Stomach (tissue), 4 donors: Measurements from ENCODE around the gene ERG.

ENCODE experiments used
- CTCF ChIP-seq, 7 experiments: fragments of 450-650 bp in 4 of 7; fragments of 200-600 bp in 3 of 7; sonication (generic) in 3 of 7; IDR thresholded peaks; one replicate each; pipeline ENCODE4 v1.5.1; 2016 to 2019; ENCODE audit warnings: antibody characterized with exemption in 7 of 7, control low read depth in 2 of 7, mild to moderate bottlenecking in 1 of 7
- POLR2A ChIP-seq, 4 donors: fragments of 450-650 bp; IDR thresholded peaks; one replicate each; pipeline ENCODE4 v1.6.1; 2016; ENCODE audit warnings: antibody characterized with exemption in 4 of 4, control low read depth in 2 of 4, mild to moderate bottlenecking in 1 of 4, moderate library complexity in 1 of 4
- POLR2AphosphoS5 ChIP-seq, 3 donors: sonication (generic); formaldehyde crosslinking; IDR thresholded peaks; one replicate each; pipeline ENCODE4 v1.6.1; 2016; ENCODE audit warnings: antibody characterized with exemption in 3 of 3

GRCh38 chr21:38330666-38331065 lies 167.6 kb downstream of the ERG start:
- TF ChIP-seq CTCF (IDR thresholded peaks at IDR 0.05) (no peak), POLR2A (IDR thresholded peaks at IDR 0.05) (no peak), POLR2AphosphoS5 (IDR thresholded peaks at IDR 0.05) (no peak)
